ENCODE results near the gene SHROOM2. TPM values are rescaled to one million over a fixed set of nuclear protein-coding genes. Genes with fewer than 3 reads are reported as not detected.
"Not testable (repeated sequence)": the region's sequence is repeated elsewhere in the genome, so short reads cannot be mapped to it uniquely, and the experiment has no call there.

Gene SHROOM2
- polyA plus RNA-seq, 1 donor: 7.0 TPM

DNA sequence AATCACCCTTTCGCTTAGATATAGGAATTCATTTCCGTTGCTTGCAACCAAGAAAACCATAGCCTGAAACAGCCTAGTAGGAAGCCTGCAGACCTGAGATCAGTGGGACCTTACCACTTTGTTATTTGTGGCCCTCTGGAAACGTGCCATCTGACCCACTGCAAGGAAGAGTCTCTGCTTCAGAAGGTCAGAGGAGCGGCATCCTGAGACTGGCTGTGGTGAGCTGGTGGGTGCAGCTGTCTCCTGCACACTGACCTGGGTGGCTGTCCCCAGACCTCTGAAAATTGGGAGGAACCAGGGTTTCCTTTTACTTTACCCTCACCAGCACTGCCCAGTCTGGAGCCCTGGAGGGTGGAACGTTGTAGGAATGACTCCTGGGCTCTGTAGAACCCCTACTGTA, 18.2 kb downstream of the SHROOM2 start:
- no peak for DNase-seq
- WGBS (ENCODE audit: insufficient coverage, low lambda C conversion rate): no CpG with 5 or more reads among the region's 5 CpGs

DNA sequence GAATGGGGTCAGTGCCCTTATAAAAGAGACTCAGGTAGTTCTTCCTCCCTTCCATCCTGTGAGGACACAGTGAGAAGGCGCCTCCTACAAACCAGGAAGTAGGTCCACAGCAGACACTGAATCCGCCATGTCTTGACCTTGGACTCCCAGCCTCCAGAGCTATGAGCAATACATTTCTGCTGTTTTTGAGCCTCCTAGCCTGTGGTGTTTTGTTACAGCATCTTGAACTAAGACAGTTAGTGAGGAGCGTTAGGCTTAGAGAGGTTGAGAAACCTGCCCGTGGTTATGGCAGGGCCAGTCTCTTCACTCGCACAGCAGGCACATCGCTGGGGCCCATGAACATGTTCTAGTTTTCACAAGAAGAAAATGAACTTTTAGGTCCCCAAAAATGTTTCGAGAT, 19.7 kb downstream of the SHROOM2 start:
- Histone ChIP-seq H3K36me3 (ENCODE audit: control insufficient read depth, insufficient read depth, low read length) (no peaks in the 10 kb centered on the region), H3K4me3 (ENCODE audit: low read length) (no peak overlapping the region), H3K4me1 (ENCODE audit: control insufficient read depth, insufficient read depth, low read length) (peaks cover 4% of the 10 kb centered on the region), H3K27ac (ENCODE audit: low read length) (no peak overlapping the region), H3K27me3 (ENCODE audit: control insufficient read depth, insufficient read depth, low read length) (no peaks in the 10 kb centered on the region), H3K9me3 (ENCODE audit: control insufficient read depth, low read depth, low read length) (no peaks in the 10 kb centered on the region)
- peak in 1 of 2 donors; percentile 6 for DNase-seq
- WGBS (ENCODE audit: insufficient coverage, low lambda C conversion rate): no CpG with 5 or more reads among the region's 7 CpGs

More for the DNA sequence above, 18.2 kb downstream of the SHROOM2 start:
- no peak overlapping the region for H3K4me3 ChIP-seq (ENCODE audit: low read length)
- H3K4me1 ChIP-seq (ENCODE audit: control insufficient read depth, insufficient read depth, low read length): peaks cover 4% of the 10 kb centered on the region
- H3K36me3 ChIP-seq (ENCODE audit: control insufficient read depth, insufficient read depth, low read length): no peaks in the 10 kb centered on the region
- H3K9me3 ChIP-seq (ENCODE audit: control insufficient read depth, low read depth, low read length): no peaks in the 10 kb centered on the region
- no peak overlapping the region for H3K27ac ChIP-seq (ENCODE audit: low read length)
- H3K27me3 ChIP-seq (ENCODE audit: control insufficient read depth, insufficient read depth, low read length): no peaks in the 10 kb centered on the region

DNA sequence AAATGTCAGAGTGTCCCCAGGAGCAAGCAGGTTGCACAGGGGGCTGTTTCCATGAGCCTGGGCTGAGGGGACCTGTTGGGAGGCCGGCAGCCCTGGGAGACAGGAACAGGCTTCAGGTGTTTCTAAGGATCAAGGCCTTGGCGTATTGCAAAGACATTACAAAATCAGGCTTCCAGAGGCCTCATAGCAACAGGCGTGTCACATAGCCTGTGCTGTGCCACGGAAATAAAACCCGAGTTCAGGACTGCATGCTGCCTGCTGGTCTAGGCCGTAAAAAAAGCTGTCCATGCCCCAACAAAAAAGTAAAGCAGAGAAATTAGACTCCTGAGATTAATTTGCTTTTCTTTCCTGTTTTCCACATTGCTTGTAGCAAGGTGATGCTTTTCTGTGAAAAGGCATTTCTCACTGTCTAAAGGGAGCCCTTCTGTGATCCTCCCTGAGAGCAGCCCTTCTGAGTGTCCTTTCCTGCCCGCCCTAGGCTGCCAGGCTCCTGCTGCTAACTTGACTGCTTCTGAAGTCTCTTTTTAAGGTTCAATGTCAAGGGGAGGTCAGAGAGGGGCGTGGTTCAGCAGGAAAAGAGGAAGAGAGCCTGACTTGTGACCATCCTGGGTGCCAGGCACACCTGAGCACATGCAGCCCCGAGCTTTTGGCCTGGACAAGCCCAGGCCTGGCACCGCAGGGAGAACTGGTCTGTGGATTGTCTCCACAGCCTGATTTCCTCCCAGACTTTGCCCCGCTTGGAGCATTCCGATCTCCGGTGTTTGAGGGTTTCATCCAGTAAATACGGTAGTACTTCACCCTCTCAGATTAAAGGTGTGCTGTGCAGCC, 21.3 kb downstream of the SHROOM2 start:
- H3K4me1 ChIP-seq (ENCODE audit: control insufficient read depth, insufficient read depth, low read length): peaks cover 4% of the 10 kb centered on the region
- H3K27me3 ChIP-seq (ENCODE audit: control insufficient read depth, insufficient read depth, low read length): no peaks in the 10 kb centered on the region
- peak overlapping the region; percentile 51 for H3K27ac ChIP-seq (ENCODE audit: low read length)
- peak; percentile 38 to 70 for DNase-seq
- no peaks in the 10 kb centered on the region for H3K9me3 ChIP-seq (ENCODE audit: control insufficient read depth, low read depth, low read length)
- H3K36me3 ChIP-seq (ENCODE audit: control insufficient read depth, insufficient read depth, low read length): no peaks in the 10 kb centered on the region
- no CpG with 5 or more reads among the region's 14 CpGs for WGBS (ENCODE audit: insufficient coverage, low lambda C conversion rate)
- no peak overlapping the region for H3K4me3 ChIP-seq (ENCODE audit: low read length)

GRCh38 chrX:9809876-9810275, 23.6 kb downstream of the SHROOM2 start:
- H3K4me1 ChIP-seq (ENCODE audit: control insufficient read depth, insufficient read depth, low read length); H3K9me3 ChIP-seq (ENCODE audit: control insufficient read depth, low read depth, low read length); H3K36me3 ChIP-seq (ENCODE audit: control insufficient read depth, insufficient read depth, low read length); H3K4me3 ChIP-seq (ENCODE audit: low read length); H3K27me3 ChIP-seq (ENCODE audit: control insufficient read depth, insufficient read depth, low read length); H3K27ac ChIP-seq (ENCODE audit: low read length); DNase-seq: not testable (repeated sequence)
- no CpG with 5 or more reads among the region's 5 CpGs for WGBS (ENCODE audit: insufficient coverage, low lambda C conversion rate)

DNA sequence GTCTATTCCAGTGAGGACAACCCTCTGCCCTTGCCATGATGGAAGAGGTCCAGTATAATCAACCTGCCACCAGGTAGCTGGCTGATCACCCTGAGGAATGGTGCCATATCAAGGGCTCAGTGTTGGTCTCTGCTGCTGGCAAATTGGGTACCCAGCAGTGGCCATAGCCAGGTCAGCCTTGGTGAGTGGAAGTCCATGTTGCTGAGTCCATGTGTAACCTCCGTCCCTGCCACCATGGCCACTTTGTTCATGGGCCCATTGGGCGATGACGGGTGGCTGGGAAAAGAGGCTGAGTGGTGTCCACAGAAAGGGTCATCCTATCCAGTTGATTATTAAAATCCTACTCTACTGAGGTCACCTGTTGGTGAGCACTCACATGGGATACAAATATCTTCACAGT, 24.9 kb downstream of the SHROOM2 start:
- DNase-seq; H3K4me1 ChIP-seq (ENCODE audit: control insufficient read depth, insufficient read depth, low read length); H3K9me3 ChIP-seq (ENCODE audit: control insufficient read depth, low read depth, low read length); H3K27me3 ChIP-seq (ENCODE audit: control insufficient read depth, insufficient read depth, low read length); H3K36me3 ChIP-seq (ENCODE audit: control insufficient read depth, insufficient read depth, low read length); H3K4me3 ChIP-seq (ENCODE audit: low read length); H3K27ac ChIP-seq (ENCODE audit: low read length): not testable (repeated sequence)
- no CpG with 5 or more reads among the region's 3 CpGs for WGBS (ENCODE audit: insufficient coverage, low lambda C conversion rate)

DNA sequence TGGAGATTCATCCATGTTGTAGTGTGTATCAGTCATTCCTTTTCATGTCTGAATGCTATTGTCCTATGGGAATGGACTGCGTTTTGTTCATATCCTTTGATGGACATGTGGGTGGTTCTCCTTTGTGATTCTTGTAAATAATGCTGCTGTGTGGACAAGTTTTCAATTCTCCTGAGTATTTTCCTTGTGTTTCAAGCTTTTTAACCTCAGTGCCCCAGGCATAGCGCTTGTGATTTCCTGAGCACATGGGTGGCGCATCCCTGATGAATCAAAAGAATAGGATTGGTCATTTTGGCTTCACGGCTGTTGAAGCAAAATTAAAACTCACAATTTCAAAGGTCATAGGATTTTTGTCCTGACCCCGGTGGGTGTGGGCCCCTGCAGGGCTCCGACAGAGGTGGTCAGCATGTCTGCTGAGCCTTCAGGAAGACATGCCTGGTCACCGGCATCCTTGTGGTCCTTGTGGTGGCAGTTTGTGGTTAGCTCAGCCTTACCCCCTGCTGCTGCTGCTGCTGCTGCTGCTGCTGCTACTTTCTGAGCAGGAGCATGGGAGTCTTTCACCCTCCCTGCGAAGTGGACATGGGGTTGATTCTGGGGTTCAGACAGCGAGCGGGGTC, 30.0 kb downstream of the SHROOM2 start:
- H3K9me3 ChIP-seq (ENCODE audit: control insufficient read depth, low read depth, low read length): no peaks in the 10 kb centered on the region
- H3K4me1 ChIP-seq (ENCODE audit: control insufficient read depth, insufficient read depth, low read length): no peaks in the 10 kb centered on the region
- H3K27ac ChIP-seq (ENCODE audit: low read length): no peak overlapping the region
- H3K4me3 ChIP-seq (ENCODE audit: low read length): no peak overlapping the region
- no CpG with 5 or more reads among the region's 10 CpGs for WGBS (ENCODE audit: insufficient coverage, low lambda C conversion rate)
- no peak for DNase-seq
- no peaks in the 10 kb centered on the region for H3K27me3 ChIP-seq (ENCODE audit: control insufficient read depth, insufficient read depth, low read length)
- no peaks in the 10 kb centered on the region for H3K36me3 ChIP-seq (ENCODE audit: control insufficient read depth, insufficient read depth, low read length)

DNA sequence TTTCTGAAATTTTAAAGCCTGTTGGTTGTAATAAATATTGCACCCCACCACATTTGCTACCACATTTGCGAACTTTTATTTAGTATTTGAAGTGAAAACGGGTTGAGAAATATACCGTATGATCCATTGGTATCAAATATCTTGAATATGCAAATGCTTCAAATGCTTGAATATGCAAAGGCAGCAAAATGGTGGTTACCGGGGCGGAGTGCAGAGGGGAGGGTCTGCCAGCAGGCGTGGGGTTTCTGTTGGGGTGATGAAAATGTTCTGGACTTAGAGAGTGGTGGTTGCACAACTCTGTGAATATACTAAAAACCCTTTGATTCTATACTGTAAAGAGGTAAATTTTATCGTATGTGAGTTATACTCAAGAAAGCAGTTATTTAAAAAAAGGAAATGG, 35.3 kb downstream of the SHROOM2 start:
- no peak for DNase-seq
- Histone ChIP-seq H3K36me3 (ENCODE audit: control insufficient read depth, insufficient read depth, low read length) (no peaks in the 10 kb centered on the region), H3K27ac (ENCODE audit: low read length) (no peak overlapping the region), H3K9me3 (ENCODE audit: control insufficient read depth, low read depth, low read length) (no peaks in the 10 kb centered on the region), H3K27me3 (ENCODE audit: control insufficient read depth, insufficient read depth, low read length) (no peaks in the 10 kb centered on the region), H3K4me1 (ENCODE audit: control insufficient read depth, insufficient read depth, low read length) (peaks cover 14% of the 10 kb centered on the region), H3K4me3 (ENCODE audit: low read length) (no peak overlapping the region)
- no CpG with 5 or more reads among the region's 7 CpGs for WGBS (ENCODE audit: insufficient coverage, low lambda C conversion rate)

- DNase-seq: peak in 1 of 2 donors; percentile 9
- WGBS (ENCODE audit: insufficient coverage, low lambda C conversion rate): no CpG with 5 or more reads among the region's 12 CpGs
- no peak overlapping the region for H3K27ac ChIP-seq (ENCODE audit: low read length)
- no peaks in the 10 kb centered on the region for H3K27me3 ChIP-seq (ENCODE audit: control insufficient read depth, insufficient read depth, low read length)
- no peaks in the 10 kb centered on the region for H3K36me3 ChIP-seq (ENCODE audit: control insufficient read depth, insufficient read depth, low read length)
- no peak overlapping the region for H3K4me3 ChIP-seq (ENCODE audit: low read length)
- peaks cover 14% of the 10 kb centered on the region for H3K4me1 ChIP-seq (ENCODE audit: control insufficient read depth, insufficient read depth, low read length)
- H3K9me3 ChIP-seq (ENCODE audit: control insufficient read depth, low read depth, low read length): no peaks in the 10 kb centered on the region
Measured at GRCh38 chrX:9824554-9824953, 38.3 kb downstream of the SHROOM2 start.

- Histone ChIP-seq H3K27ac (ENCODE audit: low read length) (no peak overlapping the region), H3K27me3 (ENCODE audit: control insufficient read depth, insufficient read depth, low read length) (no peaks in the 10 kb centered on the region)
- WGBS (ENCODE audit: insufficient coverage, low lambda C conversion rate): 20% methylated on average over 1 of the region's 6 CpGs
Measured at GRCh38 chrX:9825129-9825790, 39.0 kb downstream of the SHROOM2 start.

GRCh38 chrX:9825966-9826365, 39.7 kb downstream of the SHROOM2 start:
- peaks cover 14% of the 10 kb centered on the region for H3K4me1 ChIP-seq (ENCODE audit: control insufficient read depth, insufficient read depth, low read length)
- H3K9me3 ChIP-seq (ENCODE audit: control insufficient read depth, low read depth, low read length): no peaks in the 10 kb centered on the region
- DNase-seq: no peak
- no peak overlapping the region for H3K4me3 ChIP-seq (ENCODE audit: low read length)
- no CpG with 5 or more reads among the region's 8 CpGs for WGBS (ENCODE audit: insufficient coverage, low lambda C conversion rate)
- H3K36me3 ChIP-seq (ENCODE audit: control insufficient read depth, insufficient read depth, low read length): no peaks in the 10 kb centered on the region
- H3K27me3 ChIP-seq (ENCODE audit: control insufficient read depth, insufficient read depth, low read length): no peaks in the 10 kb centered on the region
- H3K27ac ChIP-seq (ENCODE audit: low read length): no peak overlapping the region

More at GRCh38 chrX:9825129-9825790, 39.0 kb downstream of the SHROOM2 start:
- no peaks in the 10 kb centered on the region for H3K9me3 ChIP-seq (ENCODE audit: control insufficient read depth, low read depth, low read length)
- no peak overlapping the region for H3K4me3 ChIP-seq (ENCODE audit: low read length)
- H3K36me3 ChIP-seq (ENCODE audit: control insufficient read depth, insufficient read depth, low read length): no peaks in the 10 kb centered on the region
- peak in 1 of 2 donors; percentile 20 for DNase-seq
- peaks cover 14% of the 10 kb centered on the region for H3K4me1 ChIP-seq (ENCODE audit: control insufficient read depth, insufficient read depth, low read length)
